Measurements from ENCODE around the gene EPHA4.

Gene EPHA4

GRCh38 chr2:221478485-221478863 is 93.6 kb downstream of the EPHA4 start:
- DNase-seq (ENCODE audit: low read depth in 1 of 2, low spot score in 1 of 2) = no peak

DNA sequence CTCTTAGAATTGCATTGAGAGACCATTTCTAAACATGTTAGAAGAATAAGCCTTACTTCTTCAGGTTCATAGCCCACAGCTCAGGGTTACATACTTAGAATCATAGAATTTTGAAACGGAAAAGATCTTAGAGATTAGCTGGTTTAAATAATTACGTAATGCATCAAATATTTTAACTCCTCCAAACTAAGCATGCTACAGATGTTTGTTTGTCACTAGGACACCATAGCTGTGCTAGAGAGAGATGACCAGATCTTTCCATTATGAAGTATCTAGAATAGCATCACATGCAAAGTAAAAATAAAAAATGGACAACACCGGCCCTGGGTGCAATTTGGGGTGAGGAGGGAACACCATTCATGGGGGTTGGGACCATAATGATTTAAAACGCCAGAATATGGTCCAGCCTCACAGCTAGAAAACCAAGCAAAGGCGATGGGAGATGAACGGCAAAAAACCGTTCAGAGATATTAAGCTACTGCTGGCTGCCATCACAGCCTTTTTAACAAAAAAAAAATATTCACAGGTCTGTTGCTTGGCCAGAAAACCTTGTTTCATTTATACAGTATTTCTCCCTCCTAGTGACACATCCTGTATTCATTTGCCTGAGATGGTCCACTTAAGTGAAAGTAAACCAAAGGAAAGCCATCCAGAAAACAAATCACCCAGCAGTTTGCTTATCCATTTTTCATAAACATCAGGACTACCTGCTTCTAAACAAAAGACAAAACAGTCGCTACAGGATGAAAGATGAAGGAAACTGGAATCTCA is 94.2 kb downstream of the EPHA4 start:
- DNase-seq (ENCODE audit: low read depth in 1 of 2, low spot score in 1 of 2) = no peak

DNA sequence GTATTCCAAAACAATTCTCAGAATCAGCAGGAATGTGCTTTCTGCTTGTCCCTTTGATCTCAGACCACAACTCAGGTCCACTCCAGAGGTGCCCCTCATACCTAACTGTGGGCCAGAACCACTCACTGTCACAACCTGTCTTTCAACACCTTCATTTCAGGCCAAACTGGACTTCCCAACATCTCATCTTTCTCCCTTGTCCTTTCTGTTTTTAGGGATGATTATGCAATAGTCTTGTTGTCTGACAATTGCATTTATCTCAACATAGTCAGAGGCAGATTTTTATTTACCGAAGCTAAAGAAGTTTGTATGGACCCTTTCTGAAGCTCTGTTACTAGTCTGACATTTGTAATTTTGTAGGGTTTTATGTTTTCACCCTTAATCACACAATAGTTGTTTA is 95.9 kb downstream of the EPHA4 start:
- DNase-seq (ENCODE audit: low read depth in 1 of 2, low spot score in 1 of 2) = no peak

DNA sequence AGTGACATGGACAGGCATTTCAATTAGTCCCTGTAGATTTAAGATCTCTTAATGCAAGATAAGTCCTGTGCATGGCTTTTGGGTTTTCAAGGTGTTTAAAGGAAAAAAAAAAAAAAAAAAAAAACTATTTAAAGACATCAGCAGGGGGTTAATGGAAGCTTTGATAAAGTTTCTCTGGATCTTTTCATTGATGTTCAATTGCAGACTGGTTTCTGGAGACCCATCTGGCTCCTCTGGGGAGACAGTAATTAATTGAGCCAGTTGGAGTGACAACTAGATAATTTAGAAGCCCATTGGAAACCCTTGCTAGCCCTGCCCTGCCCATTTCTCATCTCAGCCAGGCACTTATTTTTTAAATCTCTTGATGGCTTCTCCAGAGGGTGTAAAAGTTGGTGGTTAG is 98.7 kb downstream of the EPHA4 start:
- DNase-seq (ENCODE audit: low read depth in 1 of 2, low spot score in 1 of 2) = no peak

DNA sequence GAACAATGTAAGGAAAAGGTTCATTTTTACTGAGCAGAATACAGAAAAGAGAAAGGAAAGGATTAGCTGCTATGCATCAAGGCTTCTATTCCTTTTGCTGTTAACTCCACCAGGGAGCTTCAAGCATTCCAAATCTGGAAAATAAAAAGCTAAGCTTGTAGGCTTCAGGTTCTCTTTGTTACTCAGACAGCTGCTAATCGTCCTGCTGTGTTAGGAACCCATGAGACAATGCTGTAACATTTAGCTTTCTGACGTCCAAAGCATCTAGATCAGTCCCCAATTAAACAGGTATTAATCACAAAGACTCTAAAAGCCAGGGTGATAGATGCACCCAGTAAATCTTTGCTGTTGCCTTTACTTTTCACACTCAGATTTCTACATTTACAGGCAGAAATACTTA is 103.8 kb downstream of the EPHA4 start:
- no peak for DNase-seq (ENCODE audit: low read depth in 1 of 2, low spot score in 1 of 2)

- no peak for DNase-seq (ENCODE audit: low read depth in 1 of 2, low spot score in 1 of 2)
These were observed 104.5 kb downstream of the EPHA4 start for GRCh38 chr2:221467610-221468009.

GRCh38 chr2:221466744-221467143 is 105.4 kb downstream of the EPHA4 start:
- no peak for DNase-seq (ENCODE audit: low read depth in 1 of 2, low spot score in 1 of 2)

GRCh38 chr2:221465776-221466175 is 106.3 kb downstream of the EPHA4 start:
- no peak for DNase-seq (ENCODE audit: low read depth in 1 of 2, low spot score in 1 of 2)

DNA sequence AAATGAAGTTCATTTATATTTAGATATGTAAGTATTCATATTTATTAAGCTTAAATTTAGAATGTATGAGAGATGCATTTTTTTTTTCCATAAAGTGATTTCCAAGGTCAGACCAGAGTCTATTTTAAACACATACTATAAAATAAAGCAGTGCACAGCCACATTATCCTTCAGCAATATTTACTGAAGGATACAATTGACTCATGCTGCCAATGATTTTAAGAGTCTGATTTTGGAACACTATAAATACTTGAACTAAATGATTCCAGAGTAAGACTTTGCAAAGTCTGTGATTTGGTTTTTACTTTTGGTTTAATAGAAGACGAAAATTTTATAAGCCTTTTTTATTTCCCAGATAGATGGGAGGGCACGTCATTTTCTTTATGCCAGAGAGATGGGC is 107.1 kb downstream of the EPHA4 start:
- no peak for DNase-seq (ENCODE audit: low read depth in 1 of 2, low spot score in 1 of 2)

- DNase-seq (ENCODE audit: low read depth in 1 of 2, low spot score in 1 of 2) = no peak
These were observed 108.7 kb downstream of the EPHA4 start for GRCh38 chr2:221463241-221463896.

- no peak for DNase-seq (ENCODE audit: low read depth in 1 of 2, low spot score in 1 of 2)
These were observed 110.2 kb downstream of the EPHA4 start for GRCh38 chr2:221461901-221462300.

DNA sequence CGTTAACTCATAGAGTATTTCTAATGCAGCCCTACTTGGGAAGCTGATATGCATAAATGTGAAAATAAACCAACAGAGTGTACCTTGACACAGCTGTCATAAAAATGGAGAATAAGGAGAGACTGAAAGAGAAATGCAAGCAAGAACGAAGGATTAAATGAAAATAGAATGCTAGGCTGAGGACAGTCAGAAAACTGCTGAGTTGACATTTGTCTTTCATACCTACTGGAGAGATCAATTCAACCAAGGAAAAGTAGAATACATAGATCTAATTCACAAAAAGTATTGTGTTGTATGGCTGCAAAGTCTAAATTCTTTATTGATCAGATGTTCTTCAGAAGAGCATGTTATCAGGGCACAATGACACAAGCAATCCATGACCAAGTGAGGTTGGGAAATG is 112.0 kb downstream of the EPHA4 start:
- DNase-seq (ENCODE audit: low read depth in 1 of 2, low spot score in 1 of 2) = no peak

DNA sequence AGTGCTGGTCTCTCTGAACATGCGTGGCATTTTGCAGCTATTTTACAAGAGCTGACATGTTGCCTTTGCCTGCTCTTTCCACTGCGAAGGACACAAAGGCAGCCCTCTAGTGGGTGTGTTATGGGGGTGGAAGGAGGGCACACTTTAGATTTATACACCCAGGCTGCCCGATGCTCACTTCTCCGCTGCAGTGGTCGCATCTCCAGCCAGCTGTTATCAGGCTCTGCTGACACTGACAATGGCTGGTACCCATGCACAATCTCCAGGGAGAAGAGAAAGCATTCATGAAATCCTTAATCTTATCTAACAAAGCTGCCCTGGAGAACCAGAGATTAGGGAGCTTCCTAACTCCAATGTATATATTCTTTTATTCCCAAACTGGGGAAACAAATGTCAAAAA is 113.5 kb downstream of the EPHA4 start:
- DNase-seq (ENCODE audit: low read depth in 1 of 2, low spot score in 1 of 2) = no peak

GRCh38 chr2:221455214-221455613 is 116.9 kb downstream of the EPHA4 start:
- DNase-seq (ENCODE audit: low read depth in 1 of 2, low spot score in 1 of 2) = no peak

- DNase-seq (ENCODE audit: low read depth in 1 of 2, low spot score in 1 of 2) = no peak
These were observed 117.5 kb downstream of the EPHA4 start for GRCh38 chr2:221454459-221455105.

DNA sequence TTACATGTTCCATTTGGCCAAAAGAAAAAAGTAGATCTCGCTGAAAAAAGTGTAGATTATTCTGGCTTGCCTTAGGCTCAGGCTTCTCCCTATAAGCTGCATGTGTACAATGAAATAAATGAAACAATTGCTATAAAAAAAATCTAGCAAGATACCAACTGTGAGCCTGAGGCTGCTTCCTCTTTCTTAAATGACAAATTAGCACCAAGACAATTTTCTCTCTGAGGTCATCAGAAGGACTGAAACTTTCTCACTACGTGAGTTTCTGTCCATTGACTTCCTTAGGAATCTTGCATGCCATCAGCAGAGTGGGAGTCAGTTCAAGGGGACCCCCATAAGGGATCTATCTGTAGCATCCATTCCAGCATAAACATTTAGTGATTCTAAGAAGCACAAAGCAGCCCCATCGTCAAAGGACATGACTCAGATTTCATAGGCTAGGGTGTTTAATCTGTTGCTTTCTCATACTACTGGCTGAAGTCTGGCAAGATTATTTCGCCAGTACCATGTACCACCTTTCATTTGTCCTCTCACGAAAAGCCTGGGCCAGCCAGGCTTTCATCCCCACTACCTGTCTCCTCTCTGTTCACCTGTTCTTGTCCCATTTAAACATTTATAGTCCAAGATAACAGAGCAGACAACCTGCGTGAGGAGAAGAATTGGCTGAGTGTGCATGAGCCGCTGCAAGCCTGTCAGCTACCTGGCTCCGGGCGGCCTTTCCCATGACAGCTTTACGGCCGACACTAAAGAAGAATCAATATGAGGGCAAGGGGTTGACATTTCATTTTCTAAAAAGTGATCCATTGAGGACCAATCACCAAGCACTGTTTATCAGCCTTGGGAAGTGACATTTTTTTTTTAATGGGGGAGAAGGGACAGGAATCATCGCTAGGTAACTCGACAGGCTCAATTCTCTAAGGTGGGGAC is 120.0 kb downstream of the EPHA4 start:
- DNase-seq (ENCODE audit: low read depth in 1 of 2, low spot score in 1 of 2) = no peak

DNA sequence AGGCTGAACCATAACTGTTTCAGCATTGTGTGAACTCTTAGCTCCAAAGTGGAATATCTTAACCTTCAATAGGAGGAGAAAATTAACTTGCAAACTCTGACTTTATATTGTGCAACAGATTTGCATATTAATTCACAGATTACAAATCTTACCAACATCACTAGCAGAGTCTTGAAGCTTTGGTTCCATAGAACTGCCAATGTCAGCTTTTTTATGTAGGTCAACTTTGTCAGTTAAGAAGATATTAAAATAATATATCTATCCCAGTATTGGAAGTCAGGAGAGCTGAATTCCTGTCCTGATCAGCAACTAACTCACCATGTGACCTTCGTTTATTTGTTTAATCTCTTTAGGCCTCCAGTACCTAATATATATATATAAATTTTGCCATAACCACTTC is 121.8 kb downstream of the EPHA4 start:
- DNase-seq (ENCODE audit: low read depth in 1 of 2, low spot score in 1 of 2) = no peak

- no peak for DNase-seq (ENCODE audit: low read depth in 1 of 2, low spot score in 1 of 2)
These were observed 122.7 kb downstream of the EPHA4 start for GRCh38 chr2:221449406-221449805.

GRCh38 chr2:221448844-221449390 is 123.2 kb downstream of the EPHA4 start:
- no peak for DNase-seq (ENCODE audit: low read depth in 1 of 2, low spot score in 1 of 2)

DNA sequence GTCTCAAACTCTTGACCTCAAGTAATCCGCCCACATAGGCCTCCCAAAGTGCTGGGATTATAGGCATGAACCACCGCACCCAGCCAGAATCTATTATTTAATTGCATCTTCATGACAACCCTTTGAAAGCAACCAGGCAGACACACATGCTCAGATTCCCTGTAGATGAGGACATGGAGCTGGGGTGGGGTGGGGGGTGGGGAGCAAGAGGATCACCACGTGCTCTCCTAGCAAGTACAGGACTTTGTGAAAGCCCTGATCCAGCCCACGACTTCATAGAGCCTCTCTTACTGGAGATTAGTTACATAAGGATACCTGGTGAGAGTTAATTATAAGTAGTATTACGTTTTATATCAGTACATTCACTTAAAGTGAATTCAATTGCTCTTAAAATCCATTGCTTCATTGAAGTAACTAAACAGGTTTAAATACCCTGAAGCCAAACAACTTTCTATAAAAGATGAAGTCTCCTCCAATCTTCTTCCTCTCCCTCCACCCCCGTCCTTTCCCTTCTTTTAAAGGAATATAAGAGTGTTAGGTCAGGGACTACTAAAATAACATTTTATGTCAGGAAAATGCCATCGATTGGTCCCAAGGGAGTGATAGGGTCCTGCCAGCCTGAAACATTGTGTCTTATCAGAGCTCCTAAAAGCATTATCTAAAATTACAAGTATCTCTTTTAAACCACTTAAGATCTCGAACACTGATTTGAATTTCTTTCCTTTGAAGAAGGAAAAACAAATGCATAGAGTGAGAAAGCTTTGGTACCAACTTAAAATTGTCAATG is 123.9 kb downstream of the EPHA4 start:
- no peak for DNase-seq (ENCODE audit: low read depth in 1 of 2, low spot score in 1 of 2)
